Measurements from ENCODE around the gene WASF2.
A peak's percentile ranks its signal among the peaks of the same experiment; 100 is the strongest.
"Not testable (repeated sequence)": the region's sequence is repeated elsewhere in the genome, so short reads cannot be mapped to it uniquely, and the experiment has no call there.

WASF2 gene

GRCh38 chr1:27418326-27419185 is 71.4 kb downstream of the WASF2 start:
- peak; percentile 57 to 66 for DNase-seq (ENCODE audit: low read depth in 2 of 2)

DNA sequence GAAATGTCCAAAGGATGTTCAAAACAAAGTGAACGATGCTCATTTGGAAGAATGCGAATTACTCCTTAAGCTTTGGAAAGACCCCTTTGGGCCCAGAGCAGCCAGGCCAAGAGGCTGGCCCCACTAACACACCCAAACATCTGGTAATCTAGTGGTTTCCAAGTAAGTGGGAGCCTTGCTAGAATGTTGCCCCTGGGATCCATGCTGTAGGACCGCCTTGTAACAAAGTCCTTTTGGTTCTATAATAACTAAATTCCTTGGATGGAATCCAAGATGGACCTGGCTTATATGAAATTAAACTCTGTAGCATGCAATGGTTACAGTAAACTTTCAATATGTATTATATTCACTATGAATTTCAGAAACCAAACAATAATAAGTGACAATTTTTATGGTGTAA is 72.3 kb downstream of the WASF2 start:
- no peak for DNase-seq (ENCODE audit: low read depth in 2 of 2)

DNA sequence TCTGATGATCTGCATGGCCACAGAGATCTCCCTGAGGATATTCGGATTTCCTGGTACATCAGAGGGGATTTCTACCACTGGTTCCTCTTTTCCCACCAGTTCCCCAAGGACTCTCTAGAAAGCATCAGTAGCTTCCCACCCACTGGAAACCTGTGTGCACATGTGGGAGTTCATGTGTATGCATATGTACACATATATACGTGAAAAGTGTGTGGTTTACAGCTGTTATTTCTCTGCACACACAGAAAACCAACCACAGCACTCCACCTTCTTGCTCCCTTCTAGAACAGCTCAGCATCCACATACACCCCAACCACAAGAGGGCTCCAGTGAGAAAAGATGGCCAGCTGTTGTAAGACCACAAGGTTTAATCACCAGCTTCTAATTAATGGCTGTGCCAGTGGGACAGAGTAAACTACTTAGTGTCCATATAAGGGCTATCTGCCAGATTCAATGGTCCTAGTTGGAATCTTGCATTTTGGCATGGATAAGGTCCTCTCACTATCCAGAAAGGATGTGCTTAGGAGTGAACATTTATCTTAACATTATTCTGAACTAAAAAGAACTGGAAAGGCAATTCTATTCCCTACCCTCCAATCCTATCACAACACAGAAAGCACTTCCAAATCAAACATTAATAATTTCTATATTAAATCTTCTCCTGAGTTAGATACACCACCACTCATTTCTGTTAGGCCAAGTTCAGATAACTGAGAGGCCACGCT is 73.4 kb downstream of the WASF2 start:
- DNase-seq (ENCODE audit: low read depth in 2 of 2) = no peak

GRCh38 chr1:27414091-27414490 is 75.9 kb downstream of the WASF2 start:
- DNase-seq (ENCODE audit: low read depth in 2 of 2) = no peak

- no peak for DNase-seq (ENCODE audit: low read depth in 2 of 2)
Measured at GRCh38 chr1:27413004-27413403, 77.0 kb downstream of the WASF2 start.

DNA sequence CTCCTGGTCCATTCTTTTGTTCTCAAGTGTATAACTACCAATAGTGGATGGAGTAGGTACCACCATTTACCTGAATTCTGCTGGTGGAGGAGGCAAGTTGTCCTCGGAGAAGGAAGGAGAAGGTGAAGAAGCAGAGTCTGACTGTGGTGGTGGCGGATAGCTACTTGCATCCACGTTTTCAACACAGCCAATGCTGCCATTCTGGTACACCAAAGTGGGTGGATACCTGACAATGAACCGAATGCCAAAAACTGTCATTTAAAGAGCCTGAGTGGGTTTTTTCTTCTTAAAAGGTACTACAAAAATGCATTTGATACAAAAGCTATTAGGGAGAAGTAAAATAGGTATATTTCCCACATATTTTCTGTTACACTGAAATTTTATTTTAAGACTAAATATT is 77.5 kb downstream of the WASF2 start:
- DNase-seq (ENCODE audit: low read depth in 2 of 2) = no peak

DNA sequence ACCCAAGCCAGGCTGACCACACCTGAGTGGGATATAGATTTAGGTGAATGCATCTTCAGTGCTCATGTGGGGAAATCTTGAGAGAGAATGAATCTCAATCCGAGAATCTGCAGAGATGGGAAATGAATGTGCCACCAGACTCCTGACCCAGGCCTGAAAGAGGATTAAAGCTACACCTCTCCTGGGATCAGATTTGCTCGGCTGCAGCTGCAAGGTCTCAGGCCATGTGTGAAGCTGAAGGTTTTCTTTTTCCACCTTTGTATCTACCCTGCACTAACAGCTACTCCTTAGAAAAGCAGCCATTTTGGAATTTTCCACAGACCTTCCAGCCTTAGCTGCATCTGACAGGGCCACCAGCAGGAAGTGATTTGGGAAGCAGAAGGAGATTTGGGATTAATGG is 79.3 kb downstream of the WASF2 start:
- DNase-seq (ENCODE audit: low read depth in 2 of 2) = no peak

GRCh38 chr1:27409669-27410068 is 80.3 kb downstream of the WASF2 start:
- no peak for DNase-seq (ENCODE audit: low read depth in 2 of 2)

DNA sequence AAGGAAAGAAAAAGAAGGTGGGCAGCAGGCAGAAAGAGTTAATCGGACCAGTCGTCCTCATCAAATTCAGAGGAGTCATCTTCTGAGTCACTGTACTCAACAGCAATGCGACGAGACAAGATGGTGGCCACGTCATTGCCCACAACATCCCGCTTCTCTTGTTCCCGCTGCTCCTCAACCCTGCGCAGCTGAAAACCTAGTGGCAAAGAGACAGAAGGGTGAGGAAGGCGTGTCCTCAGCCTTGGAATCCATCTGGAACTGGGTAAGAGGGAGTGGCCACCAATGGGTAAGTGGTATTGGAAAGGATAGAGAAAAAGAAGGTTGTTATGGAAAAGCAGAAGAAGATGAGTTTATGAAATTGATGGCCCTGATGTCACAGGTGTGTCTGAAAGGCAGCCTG is 81.8 kb downstream of the WASF2 start:
- no peak for DNase-seq (ENCODE audit: low read depth in 2 of 2)

- DNase-seq (ENCODE audit: low read depth in 2 of 2) = not testable (repeated sequence)
Measured at GRCh38 chr1:27406791-27407190, 83.2 kb downstream of the WASF2 start.

DNA sequence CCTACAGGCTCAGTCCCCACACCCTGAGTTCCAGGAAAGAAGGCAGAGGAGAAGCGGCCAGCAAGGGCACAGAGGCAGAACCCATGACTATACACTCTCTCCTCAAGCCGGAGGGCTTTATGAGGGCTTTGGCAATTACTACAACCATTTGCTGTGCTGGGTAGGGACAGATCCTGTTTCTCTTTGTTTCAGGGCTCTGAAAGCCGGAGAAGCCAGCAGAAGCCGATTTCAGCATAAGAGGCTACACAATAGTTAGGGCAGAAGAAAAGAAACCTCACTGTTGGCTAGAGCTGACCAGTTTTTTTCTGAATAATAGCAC is 83.6 kb downstream of the WASF2 start:
- no peak for DNase-seq (ENCODE audit: low read depth in 2 of 2)

- DNase-seq (ENCODE audit: low read depth in 2 of 2) = not testable (repeated sequence)
Measured at GRCh38 chr1:27405598-27406361, 84.2 kb downstream of the WASF2 start.

DNA sequence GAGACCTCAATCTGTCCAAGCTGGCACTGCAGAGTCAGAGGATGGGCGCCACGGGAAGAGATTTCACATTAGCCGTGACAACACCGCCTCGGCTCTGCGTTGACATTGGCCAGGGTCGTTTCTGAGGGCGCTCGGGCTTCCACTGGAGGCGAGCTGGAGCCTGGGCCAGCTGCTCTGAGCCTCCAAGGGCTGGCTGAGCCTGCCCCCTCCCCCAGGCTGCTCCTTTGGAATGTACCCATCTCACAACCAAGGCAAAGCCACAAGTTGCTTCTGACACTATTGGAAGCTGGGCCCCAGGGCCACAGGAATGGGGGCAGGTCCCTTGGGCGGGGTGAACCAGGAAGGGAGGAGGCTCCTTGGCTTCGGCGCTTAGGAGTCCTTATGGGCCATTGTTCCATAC is 84.9 kb downstream of the WASF2 start:
- DNase-seq (ENCODE audit: low read depth in 2 of 2) = no peak

GRCh38 chr1:27403931-27404330 is 86.0 kb downstream of the WASF2 start:
- no peak for DNase-seq (ENCODE audit: low read depth in 2 of 2)

DNA sequence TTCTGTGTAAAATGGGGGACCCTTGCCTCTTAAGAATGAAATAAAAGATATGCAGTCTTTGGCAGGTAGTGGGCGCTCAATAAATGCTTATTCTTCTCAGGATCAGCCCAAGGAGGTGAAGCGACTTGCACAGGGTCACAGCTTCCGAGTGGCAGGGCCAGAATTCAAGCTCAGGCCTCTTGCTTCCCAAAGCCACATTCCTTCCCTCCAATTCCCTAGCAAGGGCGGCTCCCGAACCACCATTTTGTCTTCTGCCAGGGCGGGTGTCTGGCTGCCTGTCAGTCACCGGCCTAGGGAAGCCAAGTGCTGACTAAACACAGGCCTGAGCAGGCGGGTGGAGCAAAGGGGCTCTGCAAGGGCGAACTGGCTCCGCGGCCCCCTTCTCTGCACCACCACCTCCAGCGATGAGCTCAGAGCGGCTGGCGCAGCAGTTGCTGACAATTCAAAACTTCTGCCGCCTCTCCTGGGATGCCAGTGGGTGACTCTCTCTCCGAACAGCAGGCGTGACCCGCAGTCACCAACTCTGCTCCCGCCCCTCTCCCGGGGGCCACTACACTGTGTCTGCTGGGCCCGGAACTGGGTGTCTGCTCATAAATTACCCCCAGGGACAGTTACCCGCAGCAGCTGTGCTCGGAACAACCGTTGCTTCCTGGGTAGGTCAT is 86.8 kb downstream of the WASF2 start:
- DNase-seq (ENCODE audit: low read depth in 2 of 2) = no peak

DNA sequence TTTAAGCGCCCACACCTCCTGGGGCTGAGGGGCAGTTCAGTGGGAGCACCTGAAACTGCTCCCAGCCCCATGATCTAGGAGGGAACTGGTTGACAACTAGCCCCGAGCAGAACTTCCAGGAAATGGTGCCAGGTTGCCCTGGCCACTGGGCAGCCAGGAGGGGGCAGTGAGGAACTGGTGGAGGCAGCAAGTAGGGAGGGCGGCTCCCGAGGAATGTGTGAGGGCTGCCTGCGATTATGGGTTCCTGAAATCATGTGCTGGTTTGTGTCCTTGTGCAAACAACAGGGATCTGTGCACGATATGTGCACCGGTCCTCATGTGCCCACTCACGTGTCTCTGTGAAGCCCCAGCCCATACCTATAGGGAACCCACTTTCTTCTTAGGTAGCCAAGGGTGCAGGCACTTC is 87.6 kb downstream of the WASF2 start:
- DNase-seq (ENCODE audit: low read depth in 2 of 2) = no peak

DNA sequence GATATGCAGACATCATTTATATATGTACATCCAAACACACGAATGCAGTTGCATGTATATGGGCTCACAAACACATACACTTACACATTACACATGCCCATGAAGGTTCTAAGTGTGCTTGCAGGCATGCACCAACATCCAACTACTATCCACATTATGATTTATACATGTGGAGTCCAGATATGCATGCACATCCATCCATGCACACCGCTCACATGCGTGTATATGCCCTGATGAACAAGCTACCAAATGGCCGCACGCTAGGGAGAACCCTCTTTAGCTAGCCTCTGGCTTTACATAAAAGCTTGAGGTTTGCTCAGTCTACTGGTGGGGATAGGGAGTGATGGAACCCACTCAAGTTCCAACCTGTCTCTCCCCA is 89.0 kb downstream of the WASF2 start:
- DNase-seq (ENCODE audit: low read depth in 2 of 2) = no peak

DNA sequence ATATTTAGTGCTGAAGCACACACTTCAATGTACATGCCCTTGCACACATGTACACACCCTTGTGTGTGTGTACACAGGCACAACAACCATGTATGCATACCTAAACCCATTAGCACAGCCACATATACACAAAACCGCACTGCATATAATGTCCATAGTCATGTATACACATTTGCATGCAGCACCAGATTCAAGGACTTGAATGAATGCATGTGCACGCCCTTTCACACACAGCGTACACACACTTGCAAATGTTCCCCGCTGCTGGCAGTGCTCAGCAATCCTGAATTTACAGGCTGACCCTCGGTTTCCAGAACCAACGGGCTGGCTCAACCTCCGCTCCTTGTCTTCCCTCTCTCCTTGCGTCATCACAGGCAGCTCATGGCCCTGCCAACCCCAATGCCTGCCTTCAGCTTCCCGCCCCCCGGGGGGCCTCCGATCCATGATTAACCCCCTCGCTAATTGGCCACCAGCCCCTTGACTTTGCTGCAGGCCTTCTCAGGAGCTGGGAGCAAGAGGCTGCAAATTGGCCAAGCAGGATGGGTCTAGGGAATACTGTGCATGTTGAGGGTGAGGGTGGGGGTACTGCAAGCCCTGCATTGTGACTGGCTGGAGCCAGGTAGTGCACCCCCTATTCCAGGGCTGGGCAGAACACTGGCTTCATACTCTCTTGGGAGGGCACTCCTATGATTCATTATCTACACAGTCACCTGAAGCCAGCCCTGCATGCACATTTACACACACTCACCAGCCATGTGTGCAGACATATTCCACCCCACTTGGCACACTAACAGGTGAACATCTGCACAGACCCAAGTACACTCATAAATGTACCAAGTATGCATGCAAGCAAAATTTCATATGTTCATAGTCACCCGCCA is 89.6 kb downstream of the WASF2 start:
- no peak for DNase-seq (ENCODE audit: low read depth in 2 of 2)

- DNase-seq (ENCODE audit: low read depth in 2 of 2) = no peak
Measured at GRCh38 chr1:27399251-27400025, 90.5 kb downstream of the WASF2 start.

DNA sequence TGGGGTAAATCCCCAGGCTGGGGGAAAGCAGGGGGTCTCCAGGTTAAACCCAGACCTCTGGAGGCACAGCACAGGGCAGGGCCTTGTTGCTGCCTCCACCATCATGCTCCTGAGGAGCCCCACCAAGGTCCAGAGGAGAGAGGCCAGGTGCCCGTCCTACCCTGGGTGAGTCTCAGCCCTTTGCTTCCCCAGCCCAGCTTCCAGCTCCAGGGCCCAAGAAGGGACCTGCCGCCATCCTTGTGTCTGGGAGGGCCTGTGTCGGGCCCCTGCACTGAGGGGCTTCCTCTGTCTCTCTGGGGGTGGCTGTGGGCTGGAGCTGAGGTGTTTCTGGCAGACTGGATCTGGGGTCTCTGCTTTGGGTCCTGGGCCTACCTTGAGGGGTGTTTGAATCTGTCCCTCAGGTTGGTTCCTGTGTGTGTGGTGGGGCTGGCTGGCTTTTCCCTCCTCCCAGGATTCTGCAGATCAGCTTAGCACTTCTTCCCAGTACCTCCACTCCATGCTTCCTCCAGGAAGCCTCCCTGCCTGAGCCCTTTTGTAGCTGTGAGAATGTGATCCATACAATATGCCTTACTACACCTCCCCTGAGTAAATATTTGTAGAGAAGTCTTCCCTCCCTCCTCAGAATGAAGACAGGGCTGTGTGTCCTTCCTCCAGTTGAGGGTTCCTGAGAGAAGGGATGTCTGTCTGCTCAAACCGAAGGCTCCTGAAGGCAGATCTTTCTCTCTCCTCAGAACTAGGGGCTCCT is 91.4 kb downstream of the WASF2 start:
- no peak for DNase-seq (ENCODE audit: low read depth in 2 of 2)
